ENCODE data around the gene VWF. TPM values are rescaled to one million over a fixed set of nuclear protein-coding genes. Genes with fewer than 3 reads are reported as not detected.

Gene VWF
- total and polyA plus RNA-seq, 2 experiments from 2014 or later = 0.42 to 0.56 TPM

DNA sequence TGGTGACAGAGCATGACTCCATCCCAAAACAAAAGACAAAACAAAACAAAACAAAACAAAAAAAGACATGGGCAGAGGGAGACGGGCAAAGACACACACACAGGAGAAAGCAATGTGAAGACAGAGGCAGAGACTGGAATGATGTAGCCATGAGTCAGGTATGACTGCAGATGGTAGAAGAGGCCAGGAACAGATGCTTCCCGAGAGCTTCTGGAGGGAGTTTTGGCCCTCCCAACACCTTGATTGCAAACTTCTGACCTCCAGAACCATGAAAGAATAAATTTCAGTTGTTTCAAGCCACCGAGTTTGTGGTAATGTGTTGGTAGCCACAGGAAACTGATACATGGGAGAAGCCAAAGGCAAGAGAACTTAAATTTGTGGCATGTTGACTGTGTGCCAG lies 27.1 kb downstream of the VWF start:
- H3K4me1 ChIP-seq (ENCODE audit: insufficient read depth) = no peaks in the 10 kb centered on the region
- peaks cover 4% of the 10 kb centered on the region; the same call in 2 of the 3 replicates for H3K36me3 Mint-ChIP-seq (ENCODE audit: low read depth)
- DNase-seq (ENCODE audit: low spot score) = no peak
- no peak overlapping the region for H3K27ac ChIP-seq (ENCODE audit: low read depth)
- H3K79me2 ChIP-seq (replicated peaks; ENCODE audit: insufficient read depth) = no peaks in the 10 kb centered on the region
- no peak for TF ChIP-seq EZH2phosphoT487 (IDR thresholded peaks at IDR 0.05; ENCODE audit: unreplicated experiment)
- H4K20me1 ChIP-seq (replicated peaks; ENCODE audit: insufficient read depth) = no peaks in the 10 kb centered on the region
- no peak overlapping the region for H3K4me3 Mint-ChIP-seq
- H3K4me1 Mint-ChIP-seq = 0 out of 3 replicates have a peak, but pooled peaks cover 3% of the 10 kb centered on the region
- no peaks in the 10 kb centered on the region for H3K9me2 ChIP-seq (ENCODE audit: insufficient read depth)
- no peak overlapping the region for H3K4me3 ChIP-seq
- no peak overlapping the region for H2AFZ ChIP-seq
- no peaks in the 10 kb centered on the region for H3K36me3 ChIP-seq (ENCODE audit: insufficient read depth)
- ATAC-seq = no peak
- H3K4me2 ChIP-seq = no peak overlapping the region
- H3K27me3 Mint-ChIP-seq (ENCODE audit: insufficient read depth, low read depth, poor library complexity) = peaks cover 3% of the 10 kb centered on the region
- H3K27ac Mint-ChIP-seq = no peak overlapping the region
- H3K9me3 Mint-ChIP-seq = peaks cover 2% of the 10 kb centered on the region; the same call in 2 of the 3 replicates
- no peaks in the 10 kb centered on the region for H3F3A ChIP-seq (replicated peaks; ENCODE audit: low read depth)
- H3K27me3 ChIP-seq (ENCODE audit: insufficient read depth) = no peaks in the 10 kb centered on the region

DNA sequence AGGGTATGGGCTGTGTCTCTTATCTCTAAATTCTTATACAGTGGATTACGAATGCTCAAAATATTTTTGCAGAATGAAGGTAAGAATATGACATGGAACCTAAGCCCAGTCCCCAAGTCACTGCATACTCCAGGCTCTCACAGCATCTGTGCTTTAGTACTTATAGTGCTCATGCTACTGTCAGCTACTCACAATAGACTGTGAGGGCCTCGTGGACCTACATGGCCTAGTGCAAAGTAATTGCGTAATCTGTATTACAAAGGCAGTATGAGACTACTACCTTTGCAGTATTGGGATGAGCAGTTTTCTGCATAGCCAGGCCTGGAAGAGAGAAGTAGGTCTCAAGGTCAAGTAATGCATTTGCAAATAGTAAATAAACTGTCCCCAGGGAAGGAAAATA lies 27.9 kb downstream of the VWF start:
- TF ChIP-seq STAT1 (IDR thresholded peaks at IDR 0.05; ENCODE audit: unreplicated experiment) (no peak), EZH2phosphoT487 (IDR thresholded peaks at IDR 0.05; ENCODE audit: unreplicated experiment) (no peak), EZH2 (IDR thresholded peaks at IDR 0.05; ENCODE audit: low read depth, unreplicated experiment) (no peak), JUNB (IDR thresholded peaks at IDR 0.05; ENCODE audit: unreplicated experiment) (no peak), NANOG (IDR thresholded peaks at IDR 0.05; ENCODE audit: borderline replicate concordance) (no peak), CREB1 (CRISPR knock-in tag; IDR thresholded peaks at IDR 0.05; ENCODE audit: low read depth) (no peak)
- TF ChIP-seq, protein P1, sequence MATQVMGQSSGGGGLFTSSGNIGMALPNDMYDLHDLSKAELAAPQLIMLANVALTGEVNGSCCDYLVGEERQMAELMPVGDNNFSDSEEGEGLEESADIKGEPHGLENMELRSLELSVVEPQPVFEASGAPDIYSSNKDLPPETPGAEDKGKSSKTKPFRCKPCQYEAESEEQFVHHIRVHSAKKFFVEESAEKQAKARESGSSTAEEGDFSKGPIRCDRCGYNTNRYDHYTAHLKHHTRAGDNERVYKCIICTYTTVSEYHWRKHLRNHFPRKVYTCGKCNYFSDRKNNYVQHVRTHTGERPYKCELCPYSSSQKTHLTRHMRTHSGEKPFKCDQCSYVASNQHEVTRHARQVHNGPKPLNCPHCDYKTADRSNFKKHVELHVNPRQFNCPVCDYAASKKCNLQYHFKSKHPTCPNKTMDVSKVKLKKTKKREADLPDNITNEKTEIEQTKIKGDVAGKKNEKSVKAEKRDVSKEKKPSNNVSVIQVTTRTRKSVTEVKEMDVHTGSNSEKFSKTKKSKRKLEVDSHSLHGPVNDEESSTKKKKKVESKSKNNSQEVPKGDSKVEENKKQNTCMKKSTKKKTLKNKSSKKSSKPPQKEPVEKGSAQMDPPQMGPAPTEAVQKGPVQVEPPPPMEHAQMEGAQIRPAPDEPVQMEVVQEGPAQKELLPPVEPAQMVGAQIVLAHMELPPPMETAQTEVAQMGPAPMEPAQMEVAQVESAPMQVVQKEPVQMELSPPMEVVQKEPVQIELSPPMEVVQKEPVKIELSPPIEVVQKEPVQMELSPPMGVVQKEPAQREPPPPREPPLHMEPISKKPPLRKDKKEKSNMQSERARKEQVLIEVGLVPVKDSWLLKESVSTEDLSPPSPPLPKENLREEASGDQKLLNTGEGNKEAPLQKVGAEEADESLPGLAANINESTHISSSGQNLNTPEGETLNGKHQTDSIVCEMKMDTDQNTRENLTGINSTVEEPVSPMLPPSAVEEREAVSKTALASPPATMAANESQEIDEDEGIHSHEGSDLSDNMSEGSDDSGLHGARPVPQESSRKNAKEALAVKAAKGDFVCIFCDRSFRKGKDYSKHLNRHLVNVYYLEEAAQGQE (IDR thresholded peaks at IDR 0.05; ENCODE audit: unreplicated experiment) = no peak
- TF ChIP-seq, protein P2, sequence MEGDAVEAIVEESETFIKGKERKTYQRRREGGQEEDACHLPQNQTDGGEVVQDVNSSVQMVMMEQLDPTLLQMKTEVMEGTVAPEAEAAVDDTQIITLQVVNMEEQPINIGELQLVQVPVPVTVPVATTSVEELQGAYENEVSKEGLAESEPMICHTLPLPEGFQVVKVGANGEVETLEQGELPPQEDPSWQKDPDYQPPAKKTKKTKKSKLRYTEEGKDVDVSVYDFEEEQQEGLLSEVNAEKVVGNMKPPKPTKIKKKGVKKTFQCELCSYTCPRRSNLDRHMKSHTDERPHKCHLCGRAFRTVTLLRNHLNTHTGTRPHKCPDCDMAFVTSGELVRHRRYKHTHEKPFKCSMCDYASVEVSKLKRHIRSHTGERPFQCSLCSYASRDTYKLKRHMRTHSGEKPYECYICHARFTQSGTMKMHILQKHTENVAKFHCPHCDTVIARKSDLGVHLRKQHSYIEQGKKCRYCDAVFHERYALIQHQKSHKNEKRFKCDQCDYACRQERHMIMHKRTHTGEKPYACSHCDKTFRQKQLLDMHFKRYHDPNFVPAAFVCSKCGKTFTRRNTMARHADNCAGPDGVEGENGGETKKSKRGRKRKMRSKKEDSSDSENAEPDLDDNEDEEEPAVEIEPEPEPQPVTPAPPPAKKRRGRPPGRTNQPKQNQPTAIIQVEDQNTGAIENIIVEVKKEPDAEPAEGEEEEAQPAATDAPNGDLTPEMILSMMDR (conservative IDR thresholded peaks at IDR 0.05; ENCODE audit: low read depth in 2 of 2) = no peak
- Histone ChIP-seq H3K27ac (ENCODE audit: low read depth) (no peak overlapping the region), H3K36me3 (ENCODE audit: insufficient read depth) (no peaks in the 10 kb centered on the region), H3F3A (replicated peaks; ENCODE audit: low read depth) (no peaks in the 10 kb centered on the region), H2AFZ (no peak overlapping the region), H3K4me2 (no peak overlapping the region), H3K9me2 (ENCODE audit: insufficient read depth) (no peaks in the 10 kb centered on the region), H3K4me3 (no peak overlapping the region), H4K20me1 (replicated peaks; ENCODE audit: insufficient read depth) (no peaks in the 10 kb centered on the region), H3K4me1 (ENCODE audit: insufficient read depth) (no peaks in the 10 kb centered on the region), H3K27me3 (ENCODE audit: insufficient read depth) (no peaks in the 10 kb centered on the region), H3K79me2 (replicated peaks; ENCODE audit: insufficient read depth) (no peaks in the 10 kb centered on the region)
- H3K36me3 Mint-ChIP-seq (ENCODE audit: low read depth) = peaks cover 4% of the 10 kb centered on the region; the same call in 2 of the 3 replicates
- 0 out of 3 replicates have a peak, but pooled peaks cover 3% of the 10 kb centered on the region for H3K4me1 Mint-ChIP-seq
- peaks cover 2% of the 10 kb centered on the region; the same call in 2 of the 3 replicates for H3K9me3 Mint-ChIP-seq
- H3K27ac Mint-ChIP-seq = no peak overlapping the region
- H3K4me3 Mint-ChIP-seq = no peak overlapping the region
- no peak for ATAC-seq
- peaks cover 3% of the 10 kb centered on the region for H3K27me3 Mint-ChIP-seq (ENCODE audit: insufficient read depth, low read depth, poor library complexity)
- DNase-seq (ENCODE audit: low spot score) = no peak
